NCI-H460 (cell line): ENCODE results near the gene TMEM201. TPM values are rescaled to one million over a fixed set of nuclear protein-coding genes. Genes with fewer than 3 reads are reported as not detected.

Source experiments
- DNase-seq: peaks from one replicate; pipeline ENCODE4 v3.0.0-alpha.2; 2016; ENCODE audit warnings: low read depth; ENCODE audit errors: extremely low read depth
- total RNA-seq: library from RNA; depleted of rRNA; stranded (reverse); fragments of >200 nt; shearing (Covaris generic); gene quantifications from 2 replicates; pipeline ENCODE4 v1.2.3, GENCODE V29; 2014

TMEM201 gene
- total RNA-seq, 1 experiment from 2014 or later, result 2.8 TPM

- no peak for DNase-seq
Observed at GRCh38 chr1:9577423-9577822, 11.3 kb upstream of the TMEM201 start.

- DNase-seq, result no peak
Observed at GRCh38 chr1:9580942-9581341, 7.8 kb upstream of the TMEM201 start.

GRCh38 chr1:9586147-9586766 is 2.5 kb upstream of the TMEM201 start:
- DNase-seq, result no peak

GRCh38 chr1:9589144-9589718 is 520 bp downstream of the TMEM201 start:
- no peak for DNase-seq

DNA sequence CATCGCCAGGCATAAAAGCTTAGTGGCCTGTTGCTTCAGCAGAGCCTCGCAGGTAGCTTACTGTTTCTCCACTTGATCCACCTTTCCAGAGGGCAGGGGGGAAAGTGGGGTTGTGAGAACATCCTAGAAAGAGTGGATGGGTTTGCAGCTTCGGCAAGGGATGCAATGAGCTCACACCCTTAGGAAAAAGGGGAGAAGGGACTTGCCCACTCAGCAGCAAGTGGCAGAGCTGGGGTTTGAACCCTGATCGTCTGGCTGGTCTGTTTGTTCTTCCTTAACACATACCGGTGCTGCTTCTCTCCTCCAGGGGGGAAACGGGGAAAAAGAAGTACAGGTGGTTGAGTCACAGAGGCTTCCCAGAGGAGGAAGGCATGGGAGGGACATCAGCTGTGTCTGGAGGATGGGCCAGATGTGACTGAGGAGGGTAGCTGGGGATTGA is 1.0 kb downstream of the TMEM201 start:
- no peak for DNase-seq

- no peak for DNase-seq
Observed at GRCh38 chr1:9590201-9590600, 1.5 kb downstream of the TMEM201 start.

DNA sequence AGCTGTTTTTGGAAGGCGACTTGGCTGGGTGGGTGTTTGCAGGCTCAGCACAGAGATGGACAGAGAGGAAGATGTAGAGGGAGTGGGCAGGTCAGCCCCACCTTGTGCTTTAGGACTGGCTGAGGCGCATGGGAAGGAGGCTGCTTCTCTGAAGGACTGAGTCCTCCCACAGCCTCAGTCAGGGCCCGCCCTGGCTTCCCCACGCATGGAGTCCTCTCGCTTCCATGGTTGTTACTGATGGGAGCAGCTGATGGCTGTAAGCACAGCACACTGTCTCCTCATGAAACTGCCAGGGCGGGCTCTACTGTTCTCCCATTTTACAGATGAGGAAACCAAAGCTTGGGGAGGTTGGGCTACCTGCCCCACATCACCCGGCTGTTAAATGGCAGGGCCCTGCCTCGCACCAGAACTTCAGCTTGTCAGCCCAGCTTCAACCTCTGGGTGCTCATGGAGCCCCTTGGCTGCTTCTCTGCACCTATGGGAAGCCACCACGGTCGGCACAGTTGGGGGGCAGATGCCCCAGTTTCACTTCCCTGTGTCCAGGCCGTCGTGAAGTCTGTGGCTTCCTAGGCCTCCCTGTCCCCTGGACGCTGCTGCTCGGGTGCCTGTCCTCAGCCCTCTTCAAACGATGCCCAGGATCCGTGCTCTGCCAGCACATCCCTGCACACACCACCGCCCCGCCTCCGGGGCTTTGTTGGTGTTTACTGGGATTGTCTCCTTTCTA is 2.4 kb downstream of the TMEM201 start:
- no peak for DNase-seq

DNA sequence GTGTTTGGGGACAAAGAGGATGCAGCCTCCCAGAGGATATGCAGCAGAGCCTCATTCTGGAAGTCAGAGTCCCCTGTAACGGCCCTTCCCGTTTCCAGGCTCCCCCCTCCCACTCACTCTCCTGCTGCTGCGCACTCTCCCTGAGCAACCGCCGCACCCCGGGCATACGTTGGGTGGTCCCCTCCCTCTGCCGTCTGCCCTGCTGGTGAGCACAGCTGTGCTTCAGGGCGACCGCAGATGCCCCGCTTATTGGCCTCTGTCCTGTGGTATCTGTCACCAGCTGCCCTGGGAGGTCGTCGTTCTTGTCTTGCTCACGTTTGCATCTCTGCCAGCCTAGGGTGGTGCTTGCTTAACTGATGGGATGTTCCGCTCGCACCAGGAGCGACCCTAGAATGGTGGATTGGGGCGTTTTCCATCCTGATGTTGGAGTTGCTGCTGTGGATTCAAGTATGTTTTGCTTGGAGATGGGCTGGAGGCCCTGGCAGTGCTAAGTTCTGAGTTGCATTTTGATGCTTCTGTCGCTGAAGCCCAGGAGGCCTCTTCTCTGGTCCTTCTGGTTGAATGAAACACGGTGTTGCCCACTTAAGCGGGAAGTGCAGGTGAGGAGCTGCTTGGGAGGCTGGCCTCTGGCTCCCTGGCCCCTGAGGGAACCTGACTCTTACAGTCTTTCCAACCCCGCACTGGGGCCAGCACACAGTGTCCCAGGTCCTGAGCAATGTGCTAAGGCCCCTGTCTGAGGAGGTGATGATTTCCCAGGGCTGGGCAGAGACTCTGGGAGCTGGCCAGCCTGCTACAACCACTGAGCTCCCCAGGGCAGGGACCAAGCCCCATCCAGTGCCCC is 3.2 kb downstream of the TMEM201 start:
- DNase-seq, result no peak

DNA sequence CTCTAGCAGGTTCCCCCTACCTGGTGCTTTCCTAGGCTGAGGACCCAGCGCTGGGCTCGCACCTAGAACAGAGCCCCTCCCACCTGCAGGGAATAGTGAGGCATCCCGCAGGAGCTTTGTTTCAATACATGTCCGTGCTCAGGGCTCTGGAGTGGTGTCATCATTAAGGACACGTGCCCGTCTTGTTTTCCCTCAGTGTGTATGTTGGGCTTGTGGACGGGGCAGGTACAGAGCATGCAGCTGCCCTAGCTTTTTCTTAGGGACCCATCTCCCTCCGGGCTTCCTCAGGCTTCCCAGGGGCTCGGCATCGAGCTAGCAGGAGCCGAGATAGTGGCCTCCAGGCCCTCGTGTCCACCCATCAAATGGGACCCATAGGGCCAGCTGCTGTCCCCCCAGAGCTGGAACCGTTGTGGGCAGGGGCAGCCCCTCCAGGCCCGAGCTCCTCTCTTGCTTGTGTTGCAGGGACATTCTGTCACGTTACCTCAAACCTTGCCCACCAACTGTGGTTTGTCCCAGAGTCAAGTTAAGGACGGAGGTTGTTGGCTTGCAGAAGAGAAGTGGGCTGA is 3.9 kb downstream of the TMEM201 start:
- DNase-seq, result no peak

DNA sequence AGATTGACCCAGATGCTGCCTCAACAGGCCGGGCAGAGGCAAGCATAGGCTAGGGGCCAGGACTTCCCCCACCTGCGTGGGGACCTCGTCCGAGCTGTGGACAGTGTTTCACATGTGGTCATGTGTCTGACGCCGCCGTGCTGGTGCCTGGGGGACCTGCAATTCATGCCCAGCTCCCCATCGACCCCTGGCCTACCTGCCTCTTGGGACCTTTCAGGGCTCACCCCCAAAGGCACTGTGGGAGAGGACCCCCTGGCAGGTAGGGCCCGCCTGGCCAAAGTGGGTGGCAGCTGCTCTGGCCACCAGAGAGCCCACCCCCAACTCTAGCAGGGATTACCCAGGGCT is 4.4 kb downstream of the TMEM201 start:
- DNase-seq, result no peak

- DNase-seq, result no peak
Observed at GRCh38 chr1:9593492-9594465, 5.1 kb downstream of the TMEM201 start.

DNA sequence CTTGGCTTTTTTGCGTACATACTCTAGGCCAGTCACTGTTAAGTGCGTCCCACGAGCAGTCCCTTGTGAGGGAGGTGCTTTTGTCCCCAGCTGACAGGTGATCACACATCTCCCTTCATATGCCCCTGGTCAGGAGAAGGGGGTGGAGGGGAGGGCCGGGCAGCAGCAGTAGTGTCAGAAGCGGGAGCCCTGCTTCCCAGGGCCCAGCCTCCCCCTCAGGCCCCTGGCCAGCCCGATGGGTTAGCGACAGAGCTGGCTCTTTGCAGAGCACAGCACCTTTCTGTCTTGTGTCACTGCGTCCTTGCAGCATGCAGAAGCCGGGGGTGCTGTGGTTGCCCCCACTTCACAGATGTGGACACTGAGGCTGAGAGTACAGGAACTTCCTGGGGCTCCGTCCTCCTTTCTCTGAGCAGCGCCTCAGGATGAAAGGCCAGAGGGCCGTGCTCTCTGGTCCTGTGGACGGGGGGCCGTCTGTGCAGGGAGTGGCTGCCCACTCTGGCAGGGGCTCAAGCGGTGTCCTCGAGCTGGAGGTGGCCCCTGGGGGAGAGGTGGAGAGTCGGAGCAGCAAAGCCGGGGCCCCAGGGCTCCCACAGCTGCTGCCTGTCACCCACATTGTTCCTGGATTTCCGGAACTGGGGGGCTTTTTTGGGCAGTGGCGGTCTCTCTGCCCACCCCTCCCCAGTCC is 5.9 kb downstream of the TMEM201 start:
- DNase-seq, result no peak

GRCh38 chr1:9595156-9595967 is 6.7 kb downstream of the TMEM201 start:
- no peak for DNase-seq

- no peak for DNase-seq
Observed at GRCh38 chr1:9595968-9596340, 7.2 kb downstream of the TMEM201 start.

DNA sequence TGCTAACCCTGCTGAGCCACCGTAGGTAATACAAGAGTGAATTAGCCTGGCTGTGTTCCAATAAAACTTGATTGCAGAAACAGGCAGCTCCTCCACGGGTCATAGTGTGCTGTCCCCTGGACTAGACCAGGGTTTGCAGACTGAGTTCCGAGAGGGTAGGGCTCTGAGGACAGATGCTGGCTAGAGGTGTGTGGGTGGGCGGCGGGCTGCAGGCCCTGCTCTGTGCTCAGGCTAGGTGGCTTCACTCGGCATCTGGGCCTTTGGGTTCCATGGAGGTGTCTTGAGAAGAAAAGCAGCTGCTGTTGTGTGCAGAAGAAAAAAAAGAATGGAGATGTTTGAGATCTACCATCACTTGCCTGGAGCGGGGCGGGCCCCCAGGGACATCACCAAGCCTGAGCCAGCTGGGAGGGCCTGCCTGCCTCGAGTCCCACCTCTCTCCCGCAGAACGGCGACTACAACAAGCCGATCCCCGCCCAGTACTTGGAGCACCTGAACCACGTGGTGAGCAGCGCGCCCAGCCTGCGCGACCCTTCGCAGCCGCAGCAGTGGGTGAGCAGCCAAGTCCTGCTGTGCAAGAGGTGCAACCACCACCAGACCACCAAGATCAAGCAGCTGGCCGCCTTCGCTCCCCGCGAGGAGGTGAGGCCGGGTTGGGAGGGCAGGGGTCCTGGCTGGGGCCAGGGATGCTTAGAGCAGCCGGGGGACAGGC is 7.9 kb downstream of the TMEM201 start:
- DNase-seq, result no peak

DNA sequence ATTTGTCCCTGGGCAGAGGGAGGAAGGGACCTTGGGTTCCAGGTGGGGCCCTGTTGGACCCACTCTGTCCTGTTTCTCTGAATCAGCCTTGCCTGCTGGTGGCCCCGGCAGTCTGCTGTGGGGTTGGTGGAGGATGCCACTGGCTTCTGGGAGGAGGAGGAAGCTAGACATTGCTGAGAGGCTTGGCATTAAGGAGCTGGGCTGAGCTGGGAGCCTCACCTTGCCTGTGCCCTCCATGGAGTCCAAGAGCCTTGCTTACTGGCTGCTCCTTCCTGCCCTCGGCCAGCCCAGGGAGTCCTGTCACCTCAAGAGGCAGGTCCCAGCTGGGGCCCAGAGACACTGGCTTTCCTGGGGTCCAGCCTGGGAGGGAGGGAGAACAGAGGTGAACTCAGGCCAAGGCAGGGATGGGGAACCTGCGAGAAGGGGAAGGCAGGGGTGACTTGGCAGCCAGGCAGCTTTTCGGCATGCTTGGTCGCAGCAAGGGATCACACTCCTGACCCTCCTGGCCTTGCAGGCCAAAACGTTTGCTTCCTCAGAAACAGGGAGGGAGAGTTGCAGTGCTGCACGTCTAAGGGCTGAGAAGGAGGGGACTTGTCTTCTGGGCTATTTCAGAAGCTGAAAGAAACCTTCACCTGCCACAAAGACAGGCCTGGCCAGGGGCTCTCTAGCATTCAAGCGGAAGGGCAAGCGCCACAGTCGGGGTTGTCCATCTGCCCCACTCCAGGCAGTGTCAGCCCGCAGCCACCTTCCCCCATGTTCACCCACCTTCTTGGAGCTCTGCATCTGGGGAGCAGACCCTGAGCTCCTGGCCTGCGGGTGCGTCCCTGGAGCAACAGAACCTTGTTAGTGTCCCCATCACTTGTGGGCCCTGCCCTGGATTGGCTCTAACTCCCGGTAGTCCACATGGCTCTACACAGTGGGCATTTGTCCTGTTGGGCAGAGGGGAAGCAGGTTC is 8.9 kb downstream of the TMEM201 start:
- no peak for DNase-seq

GRCh38 chr1:9598316-9598700 is 9.6 kb downstream of the TMEM201 start:
- no peak for DNase-seq
